Body of pancreas (tissue), 4 donors: ENCODE measurements around the gene ZNF724.

Source experiments
- CTCF ChIP-seq, 7 experiments: fragments of 450-650 bp in 4 of 7; fragments of 200-600 bp in 3 of 7; sonication (generic) in 3 of 7; IDR thresholded peaks; one replicate each; pipeline ENCODE4 v1.5.1; 2016 to 2019; ENCODE audit warnings: antibody characterized with exemption in 7 of 7
- POLR2A ChIP-seq, 3 donors: fragments of 450-650 bp; IDR thresholded peaks; one replicate each; pipeline ENCODE4 v1.6.1; 2016; ENCODE audit warnings: antibody characterized with exemption in 3 of 3, mild to moderate bottlenecking in 2 of 3

GRCh38 chr19:23285948-23286347 lies 35.8 kb upstream of the ZNF724 start:
- no peak for TF ChIP-seq CTCF (IDR thresholded peaks at IDR 0.05)
- no peak for TF ChIP-seq POLR2A (IDR thresholded peaks at IDR 0.05)
